Fibroblast of upper back skin (primary cell): Measurements from ENCODE around the gene SRCIN1.
"Not testable (repeated sequence)": the region's sequence is repeated elsewhere in the genome, so short reads cannot be mapped to it uniquely, and the experiment has no call there.

Source experiments
- DNase-seq: peaks from one replicate; pipeline ENCODE4 v3.0.0-alpha.2; 2013

Gene SRCIN1

DNA sequence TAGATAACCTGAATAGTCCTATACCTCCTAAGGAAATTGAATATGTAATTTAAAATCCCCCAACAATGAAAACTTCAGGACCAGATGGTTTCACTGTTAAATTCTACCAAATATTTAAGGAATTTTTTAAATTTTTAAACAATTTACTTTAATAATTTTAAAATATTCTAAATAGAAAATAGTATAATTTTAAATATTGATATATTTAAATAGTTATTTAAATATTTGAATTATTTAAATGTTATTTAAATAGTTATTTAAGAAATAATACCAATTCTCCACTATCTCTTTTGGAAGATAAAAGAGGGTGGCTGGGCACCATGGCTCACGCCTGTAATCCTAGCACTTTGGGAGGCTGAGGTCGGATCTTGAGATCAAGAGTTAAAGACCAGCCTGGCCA, 104.0 kb downstream of the SRCIN1 start:
- DNase-seq: not testable (repeated sequence)

DNA sequence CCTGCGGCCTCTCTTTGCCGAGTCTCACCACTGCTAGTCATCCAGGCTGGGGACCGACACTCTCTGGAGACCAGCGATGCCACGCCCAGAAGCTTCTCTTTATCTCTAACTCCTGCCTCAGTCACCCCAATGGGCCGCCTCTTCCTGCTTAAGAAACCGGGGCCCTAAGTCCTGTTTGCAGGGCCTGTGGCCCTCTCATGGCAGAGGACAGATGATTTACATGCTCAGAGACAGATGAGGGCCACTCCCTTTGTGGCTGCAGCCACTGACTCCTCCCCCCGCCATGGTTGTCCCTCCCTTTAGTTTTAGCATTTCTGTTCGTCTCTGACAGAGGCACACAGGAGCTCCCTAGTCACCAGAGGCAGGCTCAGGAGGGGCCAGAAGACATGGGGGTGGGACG, 106.5 kb downstream of the SRCIN1 start:
- DNase-seq: not testable (repeated sequence)

DNA sequence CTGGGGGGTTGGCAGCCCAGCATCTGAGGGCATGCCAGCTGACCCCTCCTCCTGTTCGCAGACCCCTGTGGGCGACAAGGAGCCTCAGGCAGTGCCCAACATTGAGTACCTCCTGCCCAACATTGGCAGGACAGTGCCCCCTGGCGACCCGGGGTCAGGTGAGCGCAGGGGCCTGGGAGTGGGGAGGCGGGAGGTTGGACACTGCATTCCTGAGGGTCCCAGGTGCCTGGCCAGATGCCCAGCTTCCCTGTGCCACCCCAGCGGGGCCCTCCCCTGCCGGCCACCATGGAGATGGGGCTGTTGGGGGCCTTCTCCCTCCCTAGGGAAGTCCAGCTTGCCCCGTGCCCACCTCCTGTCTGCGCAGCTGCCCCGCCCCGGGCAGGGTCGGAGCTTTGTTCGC, 107.4 kb downstream of the SRCIN1 start:
- DNase-seq: no peak

DNA sequence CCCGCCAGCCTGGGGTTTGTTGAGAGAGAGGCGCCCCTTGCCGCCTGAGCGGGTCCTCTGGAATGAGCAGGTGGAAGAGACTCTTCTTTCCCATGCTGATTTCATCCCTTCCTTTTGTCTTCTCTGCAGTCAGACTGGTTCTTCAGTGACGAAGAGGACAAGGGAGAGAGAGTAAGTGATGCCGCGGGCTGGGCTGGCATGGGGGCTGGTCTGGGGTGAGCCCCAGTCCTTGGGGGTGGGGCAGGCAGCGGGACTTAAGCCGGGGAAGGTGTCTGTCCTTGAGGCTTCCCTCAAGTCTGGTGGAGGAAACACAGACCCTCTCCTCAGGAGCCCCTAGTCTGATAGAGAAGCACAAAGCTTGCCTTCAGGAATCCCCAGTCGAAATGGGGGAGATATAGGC, 108.1 kb downstream of the SRCIN1 start:
- DNase-seq: not testable (repeated sequence)

DNA sequence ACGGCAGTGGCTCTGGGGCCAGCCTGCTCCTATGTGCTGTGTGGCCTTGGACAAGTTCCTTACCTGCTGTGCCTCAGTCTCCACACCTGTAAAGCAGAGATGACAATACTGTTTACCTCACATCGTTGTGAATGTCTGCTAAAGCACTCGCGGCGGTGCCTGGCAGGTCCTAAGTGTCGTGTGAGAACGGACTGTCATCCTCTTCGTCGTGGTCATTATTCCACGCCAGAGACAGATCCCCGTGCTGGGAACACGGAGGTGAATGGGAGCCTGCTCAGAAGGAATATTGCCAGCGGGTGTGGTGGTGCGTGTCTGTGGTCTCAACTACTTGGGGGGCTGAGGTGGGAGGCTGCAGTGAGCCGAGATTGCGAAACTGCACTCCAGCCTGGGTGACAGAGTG, 111.6 kb downstream of the SRCIN1 start:
- not testable (repeated sequence) for DNase-seq

DNA sequence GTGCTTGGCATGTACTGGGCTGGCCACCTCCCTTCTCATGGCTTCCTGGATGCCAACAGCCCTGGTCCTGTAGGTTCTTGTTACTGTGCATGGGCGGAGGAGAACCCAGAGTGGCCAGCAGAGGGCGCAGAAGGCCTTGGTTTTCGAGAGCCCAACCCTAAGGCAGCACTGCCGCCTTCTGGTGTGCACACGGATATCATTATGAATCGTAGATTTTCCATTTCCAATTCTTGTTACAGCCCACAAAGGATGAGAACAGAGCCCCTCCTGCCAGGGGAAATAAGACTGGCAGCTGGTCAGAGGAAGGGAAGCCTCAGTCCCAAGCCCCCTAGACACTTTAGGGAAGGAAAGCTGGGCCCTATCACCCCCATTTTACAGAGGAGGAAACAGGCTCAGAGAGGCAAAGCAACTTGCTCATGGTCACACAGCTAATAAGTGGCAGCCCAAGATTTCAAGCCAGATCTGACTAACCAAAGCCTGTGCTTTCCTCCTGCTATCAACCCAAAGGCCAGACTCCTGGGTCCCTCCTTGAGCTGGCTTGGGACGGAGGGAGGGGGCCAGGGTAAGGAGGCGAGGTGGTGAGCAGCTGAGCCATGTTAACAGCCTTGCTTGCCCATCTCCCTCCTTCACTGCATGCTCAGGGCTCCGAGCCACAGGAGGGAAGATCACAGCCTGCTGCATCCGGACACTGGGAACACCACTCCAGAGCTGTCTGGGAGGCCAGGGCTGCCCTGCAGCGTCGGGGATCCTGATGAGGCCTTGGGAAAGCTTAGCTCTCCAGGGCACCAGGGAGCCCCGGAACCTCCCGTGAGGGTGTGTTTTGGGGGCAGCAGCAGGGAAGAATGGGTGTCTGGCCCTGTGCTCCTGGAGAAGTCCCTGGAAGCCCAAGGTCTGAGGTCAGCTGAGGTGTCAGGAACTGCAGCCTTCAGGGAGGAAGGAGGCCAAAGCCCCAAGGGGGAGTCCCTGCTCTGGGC, 113.4 kb downstream of the SRCIN1 start:
- DNase-seq: peak; percentile 82

DNA sequence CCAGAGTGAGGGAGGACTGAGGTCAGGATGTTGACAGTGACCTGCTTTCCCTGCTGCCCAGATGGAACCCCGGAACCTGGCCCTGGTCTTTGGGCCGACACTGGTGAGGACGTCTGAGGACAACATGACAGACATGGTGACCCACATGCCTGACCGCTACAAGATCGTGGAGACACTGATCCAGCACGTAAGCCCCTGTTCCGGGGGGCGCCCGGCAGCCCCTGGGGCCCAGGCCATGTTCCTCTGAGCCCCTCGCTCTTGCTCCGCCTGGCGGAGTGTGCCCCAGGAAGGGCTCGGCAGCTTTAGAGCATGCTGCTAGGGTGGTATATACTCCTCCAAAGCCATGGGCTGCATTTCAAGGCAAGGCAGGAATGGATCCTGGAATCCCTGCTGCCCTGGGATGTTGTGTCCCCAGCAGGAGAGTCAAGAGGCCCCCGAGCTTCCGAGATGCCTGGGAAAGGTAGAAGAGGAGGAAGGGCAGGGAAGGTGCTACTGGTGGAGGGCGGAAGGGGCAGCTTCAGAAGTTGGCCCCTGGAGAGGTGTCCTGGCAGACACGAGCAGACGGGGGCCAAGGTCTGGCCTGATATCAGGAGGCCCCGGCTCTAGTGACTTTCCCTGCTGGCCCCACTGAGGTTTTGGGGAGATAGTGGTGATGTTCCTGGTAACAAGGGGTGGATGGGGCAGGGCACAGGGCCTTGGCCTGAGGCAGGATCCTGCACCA, 114.2 kb downstream of the SRCIN1 start:
- DNase-seq: not testable (repeated sequence)

DNA sequence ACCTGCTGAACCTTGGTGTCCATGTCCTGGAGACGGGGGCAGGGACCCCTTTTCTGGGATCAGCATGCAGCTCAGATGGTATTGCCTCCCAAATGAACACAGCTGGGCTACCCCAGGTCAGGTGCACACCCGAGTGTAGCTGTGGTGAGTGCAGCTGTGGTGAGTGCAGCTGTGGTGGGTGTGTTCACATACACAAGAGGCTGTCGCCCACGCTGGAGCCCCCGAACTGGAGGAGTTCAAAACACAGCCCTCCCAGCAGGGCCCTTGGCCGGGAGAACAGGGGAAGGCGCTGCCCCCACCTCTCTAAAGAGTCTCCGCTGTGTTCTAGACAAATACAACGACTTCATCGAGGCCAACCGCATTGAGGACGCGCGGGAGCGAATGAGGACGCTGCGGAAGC, 116.0 kb downstream of the SRCIN1 start:
- not testable (repeated sequence) for DNase-seq

DNA sequence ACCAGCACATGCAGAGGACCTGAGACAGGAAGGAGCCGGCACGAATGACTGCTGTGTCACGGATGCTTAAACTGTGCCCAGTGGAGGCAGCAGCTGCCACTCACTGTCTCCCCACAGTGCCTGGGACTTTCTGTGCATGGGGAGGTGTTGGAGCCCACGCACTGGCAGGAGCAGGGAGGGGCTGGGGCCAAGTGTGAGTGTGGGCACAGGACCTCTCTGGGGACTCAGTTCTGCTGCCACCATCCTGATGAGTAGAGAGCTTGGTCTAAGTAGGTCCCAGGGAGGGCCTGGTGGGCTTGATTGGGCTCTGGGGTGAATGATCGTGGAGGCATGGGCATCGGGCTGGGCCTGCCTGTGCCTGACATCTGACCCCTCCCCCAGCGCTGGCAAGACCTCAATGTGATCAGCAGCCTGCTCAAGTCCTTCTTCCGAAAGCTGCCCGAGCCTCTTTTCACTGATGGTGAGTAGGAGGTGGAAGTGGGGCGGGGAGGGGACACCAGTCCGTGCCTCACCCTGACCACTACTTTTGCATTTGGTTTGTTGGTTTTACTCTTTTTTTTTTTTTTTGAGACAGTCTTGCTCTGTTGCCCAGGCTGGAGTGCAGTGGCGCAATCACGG, 120.0 kb downstream of the SRCIN1 start:
- not testable (repeated sequence) for DNase-seq

DNA sequence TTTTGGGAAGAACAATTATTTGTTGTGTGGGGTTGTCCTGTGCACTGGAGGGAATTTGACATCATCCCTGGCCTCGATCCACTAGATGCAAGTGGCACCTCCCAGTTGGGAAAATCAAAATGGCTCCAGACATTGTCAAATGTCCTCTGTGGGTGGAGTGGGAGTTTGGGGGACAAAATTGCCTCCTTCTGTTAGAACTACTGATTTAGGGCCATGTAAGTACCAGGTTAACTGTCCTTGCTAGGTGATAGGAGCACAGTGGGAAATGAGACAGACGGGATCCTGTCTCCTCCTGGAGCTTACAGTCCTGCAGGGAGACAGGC, 120.6 kb downstream of the SRCIN1 start:
- no peak for DNase-seq

DNA sequence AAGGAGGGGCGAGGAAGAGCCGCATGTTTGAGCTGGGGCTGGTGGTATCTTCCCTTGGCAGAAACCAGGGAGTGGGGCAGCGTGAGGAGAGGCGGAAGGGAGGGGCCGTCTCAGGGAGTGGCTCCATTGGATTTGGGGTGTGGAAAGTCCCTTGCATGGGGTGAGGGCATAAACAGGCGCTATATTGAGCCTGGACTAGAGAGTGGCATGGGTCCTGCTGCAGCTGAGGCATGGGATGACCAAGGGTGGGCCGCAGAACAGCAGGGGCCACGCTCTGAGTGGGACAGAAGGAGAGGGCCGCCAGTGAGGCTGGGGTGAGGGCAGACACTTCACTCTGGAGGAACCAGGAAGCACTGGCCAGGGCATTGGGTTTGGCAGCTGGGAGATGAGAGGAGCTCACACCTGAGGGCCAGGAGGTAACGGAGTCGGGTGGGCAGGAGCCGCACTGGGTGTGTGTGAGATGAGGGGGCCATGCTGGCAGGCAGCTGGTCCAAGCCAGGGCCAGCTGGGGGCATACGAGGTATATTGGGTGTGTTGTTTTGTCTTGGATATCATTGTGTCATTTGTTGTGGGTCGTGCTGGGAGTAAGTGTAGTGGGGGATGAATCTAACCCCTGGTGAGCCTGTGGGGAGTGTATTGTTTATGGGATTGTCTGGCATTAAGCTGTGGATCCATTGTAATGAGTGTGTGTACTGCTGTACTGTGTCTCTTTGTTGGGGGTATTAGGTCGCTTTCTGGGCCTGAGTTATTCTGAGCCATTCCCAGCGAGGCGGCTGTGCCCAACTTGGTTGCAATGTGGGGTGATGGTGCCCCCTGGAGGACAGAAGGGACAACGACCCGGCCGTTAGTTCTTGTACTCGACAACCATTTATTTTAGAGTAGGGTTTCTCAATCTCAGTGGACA, 121.3 kb downstream of the SRCIN1 start:
- DNase-seq: peak; percentile 71

DNA sequence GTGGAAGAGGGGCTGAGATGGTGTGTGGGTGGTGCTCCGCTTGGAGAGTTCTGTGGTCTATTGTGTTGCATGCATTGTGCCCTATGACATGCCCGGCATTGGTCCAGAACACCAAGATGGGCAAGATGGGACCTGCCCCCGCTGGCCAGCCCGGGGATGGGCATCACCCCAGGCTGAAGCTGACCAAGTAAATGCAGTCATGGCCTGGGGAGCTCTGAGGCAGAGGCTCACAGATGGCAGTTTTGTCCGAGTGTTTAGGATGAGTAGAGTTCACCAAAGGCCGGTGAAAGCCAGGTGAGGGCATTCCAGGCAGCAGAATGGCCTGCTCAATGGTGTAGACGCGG, 123.1 kb downstream of the SRCIN1 start:
- DNase-seq: not testable (repeated sequence)

DNA sequence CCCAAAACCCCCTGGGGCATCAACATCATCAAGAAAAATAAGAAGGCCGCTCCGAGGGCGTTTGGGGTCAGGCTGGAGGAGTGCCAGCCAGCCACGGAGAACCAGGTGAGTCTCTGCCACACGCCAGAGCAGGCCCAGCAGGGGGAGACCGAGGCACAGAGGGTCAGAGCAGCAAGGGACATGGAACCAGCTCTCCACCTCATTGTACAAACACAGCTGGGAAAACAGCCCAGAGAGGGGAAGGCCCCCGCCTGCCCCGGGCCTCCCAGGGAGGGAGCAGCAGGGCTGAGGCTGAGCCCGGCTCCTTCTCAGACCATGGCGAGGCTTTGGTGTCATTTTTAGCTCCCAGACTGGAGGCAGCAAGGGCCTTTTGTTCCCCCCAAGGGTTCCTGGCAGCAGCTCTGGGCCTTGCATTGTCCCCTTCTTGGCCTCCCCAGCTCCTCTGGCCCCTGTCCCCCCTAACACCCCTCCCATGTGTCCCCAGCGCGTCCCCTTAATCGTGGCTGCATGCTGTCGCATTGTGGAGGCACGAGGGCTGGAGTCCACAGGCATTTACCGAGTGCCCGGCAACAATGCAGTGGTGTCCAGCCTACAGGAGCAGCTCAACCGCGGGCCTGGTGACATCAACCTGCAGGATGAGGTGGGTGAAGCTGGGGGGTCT, 123.6 kb downstream of the SRCIN1 start:
- not testable (repeated sequence) for DNase-seq
